Measurements from ENCODE around the gene TRPC6. TPM values are rescaled to one million over a fixed set of nuclear protein-coding genes. Genes with fewer than 3 reads are reported as not detected.

Gene TRPC6
- total and polyA plus RNA-seq, 2 of the 8 experiments (the other 6 are each of a cell fraction or from before 2014, with no cell fraction given): 0.26 to 0.39 TPM

DNA sequence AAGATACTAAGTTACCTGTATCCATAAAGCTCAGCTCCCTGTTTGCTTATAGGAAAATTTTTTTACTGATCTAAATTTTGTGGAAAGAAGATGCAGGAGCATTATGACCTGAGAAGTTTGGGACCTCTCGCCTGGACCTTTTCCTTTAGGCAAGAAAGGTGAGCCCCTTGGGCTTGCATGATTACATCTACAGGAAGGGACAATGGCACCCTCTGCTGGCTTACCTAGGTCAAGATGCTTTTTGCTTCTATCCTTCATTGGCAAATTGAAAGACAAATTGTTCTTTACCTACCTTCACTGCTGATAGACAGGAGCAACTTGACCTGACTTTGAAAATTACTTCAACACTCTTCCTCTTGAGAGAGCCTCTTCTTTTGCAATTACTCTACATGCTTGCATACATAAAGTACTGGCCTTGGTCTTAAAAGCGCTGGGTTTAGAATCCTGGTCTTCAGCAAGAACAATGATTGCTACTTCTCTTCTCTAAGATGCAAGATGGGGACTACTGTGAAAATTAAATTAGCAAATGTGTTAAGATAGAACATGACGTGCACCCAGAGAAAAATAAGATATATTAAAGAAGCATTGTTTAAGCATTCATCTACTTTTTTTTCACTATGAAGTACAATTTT lies 147.2 kb downstream of the TRPC6 start:
- Histone ChIP-seq H3K9me3 (ENCODE audit: insufficient read depth in 2 of 2, low read depth in 1 of 2, low read length in 1 of 2) (no peaks in the 10 kb centered on the region), H3K4me2 (ENCODE audit: insufficient read depth in 1 of 2, low read depth in 2 of 2, low read length in 2 of 2) (no peak overlapping the region), H2BK120ac (replicated peaks; ENCODE audit: low read depth, low read length) (no peak overlapping the region), H4K5ac (ENCODE audit: insufficient read length, low read depth, low read length) (no peak overlapping the region), H3K4ac (replicated peaks; ENCODE audit: insufficient read length, low read depth, low read length) (no peak overlapping the region), H3K27me3 (replicated peaks in 1 of 4; ENCODE audit: control insufficient read depth in 3 of 4, extremely low read depth in 1 of 4, insufficient read depth in 3 of 4, low read length in 3 of 4) (no peaks in the 10 kb centered on the region), H2BK12ac (ENCODE audit: low read depth, low read length) (no peak overlapping the region), H3K79me1 (ENCODE audit: low read depth, low read length) (no peaks in the 10 kb centered on the region), H4K91ac (replicated peaks; ENCODE audit: insufficient read length, low read length) (no peak overlapping the region), H2BK15ac (ENCODE audit: low read length) (no peak overlapping the region), H4K20me1 (replicated peaks in 1 of 2; ENCODE audit: control insufficient read depth in 1 of 2, insufficient read depth in 2 of 2, low read length in 2 of 2) (no peaks in the 10 kb centered on the region), H2AFZ (ENCODE audit: low read length) (no peak overlapping the region), H2BK20ac (ENCODE audit: low read length) (no peak overlapping the region), H3K23me2 (ENCODE audit: low read depth, low read length) (no peaks in the 10 kb centered on the region), H2BK5ac (ENCODE audit: low read depth, low read length) (no peak overlapping the region), H3K18ac (ENCODE audit: extremely low read depth, low read length) (no peak overlapping the region), H3K14ac (ENCODE audit: insufficient read length) (no peak overlapping the region), H3K4me3 (ENCODE audit: extremely low read depth in 1 of 4, insufficient read depth in 2 of 4, low read depth in 3 of 4, low read length in 4 of 4) (no peak overlapping the region), H4K8ac (ENCODE audit: extremely low read depth, insufficient read depth, low read length) (no peak overlapping the region), H3K36me3 (ENCODE audit: control insufficient read depth in 2 of 4, insufficient read depth in 4 of 4, low read length in 3 of 4) (no peaks in the 10 kb centered on the region), H2AK5ac (ENCODE audit: low read depth, low read length) (no peak overlapping the region), H3K4me1 (replicated peaks in 1 of 4; ENCODE audit: control insufficient read depth in 3 of 4, insufficient read depth in 4 of 4, low read length in 3 of 4) (no peaks in the 10 kb centered on the region), H3K23ac (ENCODE audit: insufficient read length) (no peak overlapping the region), H3K27ac (ENCODE audit: low read depth, low read length) (no peak overlapping the region), H3K56ac (replicated peaks; ENCODE audit: insufficient read length, low read depth, low read length) (no peak overlapping the region), H3K79me2 (ENCODE audit: control insufficient read depth in 1 of 2, insufficient read depth in 2 of 2, low read length in 2 of 2) (no peaks in the 10 kb centered on the region), H3K9ac (replicated peaks in 1 of 4; ENCODE audit: extremely low read depth in 1 of 4, low read depth in 3 of 4, low read length in 3 of 4) (no peak overlapping the region)
- WGBS, 2 experiments (ENCODE audit: extremely low coverage in 1 of 2, insufficient coverage in 1 of 2, insufficient read length in 1 of 2, insufficient replicate concordance in 2 of 2, low coverage in 1 of 2, low lambda C conversion rate in 2 of 2, missing lambda C conversion rate in 1 of 2): 70% methylated on average over 3 of the region's 3 CpGs; no CpG with 5 or more reads in 1 of the 2 experiments
- DNase-seq (ENCODE audit: low read depth in 1 of 2, low spot score in 2 of 2): peak in 1 of 2 experiments; percentile 74
- TF ChIP-seq, protein P1, sequence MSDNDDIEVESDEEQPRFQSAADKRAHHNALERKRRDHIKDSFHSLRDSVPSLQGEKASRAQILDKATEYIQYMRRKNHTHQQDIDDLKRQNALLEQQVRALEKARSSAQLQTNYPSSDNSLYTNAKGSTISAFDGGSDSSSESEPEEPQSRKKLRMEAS (IDR thresholded peaks at IDR 0.05): no peak
- TF ChIP-seq, protein P2, sequence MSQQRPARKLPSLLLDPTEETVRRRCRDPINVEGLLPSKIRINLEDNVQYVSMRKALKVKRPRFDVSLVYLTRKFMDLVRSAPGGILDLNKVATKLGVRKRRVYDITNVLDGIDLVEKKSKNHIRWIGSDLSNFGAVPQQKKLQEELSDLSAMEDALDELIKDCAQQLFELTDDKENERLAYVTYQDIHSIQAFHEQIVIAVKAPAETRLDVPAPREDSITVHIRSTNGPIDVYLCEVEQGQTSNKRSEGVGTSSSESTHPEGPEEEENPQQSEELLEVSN (IDR thresholded peaks at IDR 0.05): no peak
- TF ChIP-seq CTCF (IDR thresholded peaks at IDR 0.05; ENCODE audit: control extremely low read depth in 1 of 3, insufficient read depth in 1 of 3, low read depth in 1 of 3, low read length in 3 of 3) (peak; percentile 8 to 84 (median 75)), GTF2F1 (IDR thresholded peaks at IDR 0.05; ENCODE audit: borderline replicate concordance, low read depth, low read length) (no peak), EGR1 (IDR thresholded peaks at IDR 0.05; ENCODE audit: borderline replicate concordance, low read depth, low read length) (no peak), RAD21 (IDR thresholded peaks at IDR 0.05 in 1 of 2, conservative IDR thresholded peaks at IDR 0.05 in 1 of 2; ENCODE audit: low read depth in 2 of 2, low read length in 2 of 2) (peak; percentile 86 to 92)
- peak; percentile 28 for FAIRE-seq
- ChIA-PET POLR2A (ENCODE audit: partially characterized antibody) (no interaction called here), CTCF (ENCODE audit: partially characterized antibody) (interaction anchor here (0.6 to 6.1 kb wide), 19 partner anchors 8 to 572 kb away, joined by 3 to 38 read pairs (median 3); partner anchors contain the start of gene TRPC6)
